CD4-positive, alpha-beta T cell treated with Interleukin-10 for 1 hour (primary cell): Measurements from ENCODE around the gene RNU5B-1.

Source experiments
- DNase-seq: peaks from one replicate; pipeline ENCODE4 v3.0.0-alpha.2; 2020

Gene RNU5B-1

GRCh38 chr15:65329288-65329983 is 25.0 kb downstream of the RNU5B-1 start:
- DNase-seq: no peak

GRCh38 chr15:65329984-65330735 is 25.7 kb downstream of the RNU5B-1 start:
- DNase-seq: no peak

GRCh38 chr15:65330934-65331645 is 26.6 kb downstream of the RNU5B-1 start:
- DNase-seq: no peak

GRCh38 chr15:65331811-65332210 is 27.3 kb downstream of the RNU5B-1 start:
- DNase-seq: no peak

- no peak for DNase-seq
Observed at GRCh38 chr15:65332391-65333147, 28.1 kb downstream of the RNU5B-1 start.

GRCh38 chr15:65333148-65333820 is 28.8 kb downstream of the RNU5B-1 start:
- DNase-seq: no peak

- no peak for DNase-seq
Observed at GRCh38 chr15:65333856-65334255, 29.4 kb downstream of the RNU5B-1 start.

GRCh38 chr15:65334586-65335231 is 30.2 kb downstream of the RNU5B-1 start:
- DNase-seq: no peak

GRCh38 chr15:65335278-65336055 is 31.0 kb downstream of the RNU5B-1 start:
- no peak for DNase-seq

GRCh38 chr15:65336493-65337435 is 32.3 kb downstream of the RNU5B-1 start:
- DNase-seq: no peak

- DNase-seq: no peak
Observed at GRCh38 chr15:65337436-65338070, 33.1 kb downstream of the RNU5B-1 start.

- DNase-seq: no peak
Observed at GRCh38 chr15:65338366-65338765, 33.9 kb downstream of the RNU5B-1 start.

GRCh38 chr15:65338823-65339222 is 34.3 kb downstream of the RNU5B-1 start:
- no peak for DNase-seq

GRCh38 chr15:65339416-65339815 is 34.9 kb downstream of the RNU5B-1 start:
- no peak for DNase-seq

GRCh38 chr15:65339920-65340319 is 35.4 kb downstream of the RNU5B-1 start:
- DNase-seq: no peak

GRCh38 chr15:65342493-65342892 is 38.0 kb downstream of the RNU5B-1 start:
- no peak for DNase-seq

- no peak for DNase-seq
Observed at GRCh38 chr15:65343374-65343981, 39.0 kb downstream of the RNU5B-1 start.

- DNase-seq: no peak
Observed at GRCh38 chr15:65344214-65344913, 39.9 kb downstream of the RNU5B-1 start.
